ENCODE measurements around the gene TRIM56.
"Not testable (repeated sequence)": the region's sequence is repeated elsewhere in the genome, so short reads cannot be mapped to it uniquely, and the experiment has no call there.

TRIM56 gene

GRCh38 chr7:101116898-101117297, 31.6 kb downstream of the TRIM56 start:
- DNase-seq: no peak

- no peak for DNase-seq
These were observed 33.6 kb downstream of the TRIM56 start for GRCh38 chr7:101118856-101119255.

GRCh38 chr7:101119876-101120275, 34.6 kb downstream of the TRIM56 start:
- no peak for DNase-seq

GRCh38 chr7:101120315-101120714, 35.0 kb downstream of the TRIM56 start:
- no peak for DNase-seq

GRCh38 chr7:101121631-101121990, 36.3 kb downstream of the TRIM56 start:
- DNase-seq: not testable (repeated sequence)

GRCh38 chr7:101121991-101122932, 37.0 kb downstream of the TRIM56 start:
- no peak for DNase-seq

- DNase-seq: no peak
These were observed 37.8 kb downstream of the TRIM56 start for GRCh38 chr7:101122933-101123702.

- no peak for DNase-seq
These were observed 38.4 kb downstream of the TRIM56 start for GRCh38 chr7:101123703-101124068.

- peak; percentile 18 for DNase-seq
These were observed 39.2 kb downstream of the TRIM56 start for GRCh38 chr7:101124376-101125056.

GRCh38 chr7:101125989-101126650, 40.8 kb downstream of the TRIM56 start:
- DNase-seq: no peak

GRCh38 chr7:101126651-101127459, 41.6 kb downstream of the TRIM56 start, which contains the start of gene SERPINE1:
Gene SERPINE1 (plus strand): TSS chr7:101127104. CDS start chr7:101128394, 1,290 bp downstream.
- DNase-seq: peak; percentile 60

- no peak for DNase-seq
These were observed 42.3 kb downstream of the TRIM56 start for GRCh38 chr7:101127460-101128039.

- no peak for DNase-seq
These were observed 43.0 kb downstream of the TRIM56 start for GRCh38 chr7:101128040-101128834.

- DNase-seq: no peak
These were observed 44.4 kb downstream of the TRIM56 start for GRCh38 chr7:101129603-101130117.

GRCh38 chr7:101132626-101133600, 47.6 kb downstream of the TRIM56 start:
- not testable (repeated sequence) for DNase-seq

GRCh38 chr7:101133621-101134398, 48.5 kb downstream of the TRIM56 start:
- no peak for DNase-seq

GRCh38 chr7:101134399-101134980, 49.2 kb downstream of the TRIM56 start:
- DNase-seq: no peak
